Measurements from ENCODE around the gene ICAM1.

ICAM1 gene

DNA sequence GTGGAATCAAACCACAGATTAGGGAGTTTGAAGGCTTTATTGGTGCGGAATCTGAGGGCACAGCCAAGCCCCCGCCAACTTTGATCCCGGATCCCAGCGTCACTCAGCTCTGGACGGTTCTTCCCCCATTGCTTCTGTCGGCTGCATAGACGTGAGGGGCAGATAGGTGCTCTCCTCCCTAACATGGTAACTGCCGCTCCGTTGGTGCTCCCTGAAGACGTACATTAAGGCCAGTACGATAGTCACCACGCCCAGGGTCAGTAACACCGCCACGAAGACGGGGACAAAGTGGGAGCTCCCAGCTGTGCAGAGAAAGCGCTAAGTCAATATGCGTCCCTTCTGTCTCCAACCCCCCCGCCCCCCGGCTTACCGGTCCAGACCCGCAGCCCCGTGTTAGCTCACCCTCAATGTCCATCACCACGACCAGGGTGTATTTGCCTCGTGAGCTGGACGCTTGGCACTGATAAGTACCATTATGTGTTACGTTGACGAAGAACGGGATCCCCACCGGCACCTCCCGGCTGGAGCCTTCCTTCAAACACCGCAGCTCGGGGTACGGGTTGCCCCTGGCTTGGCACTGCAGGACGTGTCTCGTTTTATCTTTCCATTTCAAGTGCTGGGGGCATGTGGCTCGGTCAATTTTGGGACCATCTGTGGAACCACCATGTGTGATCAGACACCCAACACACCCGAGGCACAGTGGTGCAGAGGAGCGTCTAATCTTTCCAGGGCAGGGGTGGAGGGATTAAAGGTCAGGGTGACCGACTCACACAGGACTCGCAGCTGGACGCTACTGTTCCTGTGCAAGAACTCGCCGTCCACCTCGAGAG is 63.1 kb downstream of the ICAM1 start:
- TF ChIP-seq, protein P1, sequence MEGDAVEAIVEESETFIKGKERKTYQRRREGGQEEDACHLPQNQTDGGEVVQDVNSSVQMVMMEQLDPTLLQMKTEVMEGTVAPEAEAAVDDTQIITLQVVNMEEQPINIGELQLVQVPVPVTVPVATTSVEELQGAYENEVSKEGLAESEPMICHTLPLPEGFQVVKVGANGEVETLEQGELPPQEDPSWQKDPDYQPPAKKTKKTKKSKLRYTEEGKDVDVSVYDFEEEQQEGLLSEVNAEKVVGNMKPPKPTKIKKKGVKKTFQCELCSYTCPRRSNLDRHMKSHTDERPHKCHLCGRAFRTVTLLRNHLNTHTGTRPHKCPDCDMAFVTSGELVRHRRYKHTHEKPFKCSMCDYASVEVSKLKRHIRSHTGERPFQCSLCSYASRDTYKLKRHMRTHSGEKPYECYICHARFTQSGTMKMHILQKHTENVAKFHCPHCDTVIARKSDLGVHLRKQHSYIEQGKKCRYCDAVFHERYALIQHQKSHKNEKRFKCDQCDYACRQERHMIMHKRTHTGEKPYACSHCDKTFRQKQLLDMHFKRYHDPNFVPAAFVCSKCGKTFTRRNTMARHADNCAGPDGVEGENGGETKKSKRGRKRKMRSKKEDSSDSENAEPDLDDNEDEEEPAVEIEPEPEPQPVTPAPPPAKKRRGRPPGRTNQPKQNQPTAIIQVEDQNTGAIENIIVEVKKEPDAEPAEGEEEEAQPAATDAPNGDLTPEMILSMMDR (conservative IDR thresholded peaks at IDR 0.05), result no peak
- no peak for TF ChIP-seq ZFX (IDR thresholded peaks at IDR 0.05)
- H3K27ac ChIP-seq, result peak overlapping the region; percentile 84

DNA sequence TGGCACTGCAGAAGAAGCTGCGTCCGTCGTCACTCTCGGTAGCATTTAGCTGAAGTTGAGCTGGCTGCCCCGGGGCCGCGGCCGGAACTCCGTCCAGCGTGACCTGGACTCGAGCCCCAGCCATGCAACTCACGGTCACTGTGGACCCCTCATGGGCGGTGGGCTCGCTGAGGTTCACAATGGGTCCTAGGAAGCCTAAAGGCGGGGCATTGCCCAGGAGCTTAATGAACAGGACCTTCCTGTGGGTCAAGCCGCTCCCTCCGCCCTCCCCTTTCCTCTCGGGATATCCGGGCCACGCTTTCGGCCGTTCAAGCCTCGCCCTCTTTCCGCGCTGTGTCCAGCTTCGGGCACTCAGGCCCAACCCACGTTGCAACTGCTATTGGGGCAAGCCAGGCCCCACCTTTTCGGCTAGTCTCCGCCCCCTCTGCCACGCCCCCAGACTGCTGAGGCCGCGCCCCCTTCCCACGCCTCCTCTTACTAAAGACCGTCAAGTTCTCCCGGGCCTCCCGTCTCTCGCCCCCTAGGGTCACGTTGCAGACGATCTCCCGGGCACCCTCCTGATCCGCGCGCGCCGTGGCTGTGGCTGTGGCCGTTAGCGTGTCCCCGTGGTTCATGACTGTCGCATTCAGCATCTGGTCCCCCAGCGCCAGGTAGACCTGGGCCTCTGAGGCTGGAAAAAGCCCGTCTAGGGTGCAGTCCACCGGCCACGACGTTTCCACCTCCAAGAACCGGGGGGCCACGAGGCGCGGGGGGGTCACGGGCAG is 63.9 kb downstream of the ICAM1 start:
- H3K27ac ChIP-seq, result peak overlapping the region; percentile 84
- TF ChIP-seq, protein P1 (conservative IDR thresholded peaks at IDR 0.05), result no peak
- no peak for TF ChIP-seq ZFX (IDR thresholded peaks at IDR 0.05)

DNA sequence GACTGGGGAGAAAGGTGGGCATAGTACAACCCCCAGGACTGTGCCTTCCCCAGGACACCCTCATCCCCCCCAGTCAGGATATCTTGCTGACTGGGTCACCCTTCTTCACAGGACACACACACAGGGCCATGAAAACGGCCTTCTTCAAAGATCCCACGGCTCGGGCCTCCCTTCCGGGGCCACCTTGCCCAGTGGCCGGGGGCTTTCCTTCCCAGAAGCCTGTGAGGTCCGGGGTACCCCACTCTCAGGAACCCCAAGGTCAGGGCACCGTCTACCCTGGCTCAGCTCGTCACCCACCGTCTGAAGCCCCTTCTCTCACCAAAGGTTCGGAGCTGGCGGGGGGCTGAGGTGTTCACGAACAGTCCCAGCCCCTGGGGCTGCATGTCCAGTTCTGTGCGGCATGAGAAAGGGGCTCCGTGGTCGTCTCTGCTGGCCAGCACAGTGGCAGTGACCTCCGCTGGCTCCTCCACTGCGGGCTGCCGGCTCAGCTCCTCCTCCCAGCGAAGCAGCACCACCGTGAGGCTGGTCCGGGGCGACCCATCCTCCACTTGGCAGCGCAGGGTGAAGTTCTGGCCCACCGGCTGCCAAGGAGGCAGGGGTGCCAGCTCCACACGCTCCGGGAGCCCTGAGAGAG is 64.5 kb downstream of the ICAM1 start:
- H3K27ac ChIP-seq, result peak overlapping the region; percentile 84; the same call in 1 of the 2 replicates
- TF ChIP-seq, protein P1 (conservative IDR thresholded peaks at IDR 0.05), result no peak
- TF ChIP-seq ZFX (IDR thresholded peaks at IDR 0.05), result no peak
